SK-N-SH (cell line): ENCODE data around the gene MCRIP2.

ENCODE experiments used
- CTCF ChIP-seq: fragments of 200-600 bp; sonication (generic); IDR thresholded peaks from 2 replicates; pipeline ENCODE4 v1.6.1; 2017; ENCODE audit warnings: antibody characterized with exemption, mild to moderate bottlenecking, moderate library complexity
- EP300 ChIP-seq, 2 experiments: IDR thresholded peaks; 2 replicates each; pipeline versions ENCODE4 v1.4.0 to v1.6.1; 2012; ENCODE audit warnings: borderline replicate concordance in 1 of 2, low read depth in 1 of 2, low read length in 1 of 2
- EZH2phosphoT487 ChIP-seq: fragments of 200-600 bp; sonication (generic); IDR thresholded peaks from 2 replicates; pipeline ENCODE4 v1.6.1; 2017; ENCODE audit warnings: low read depth, mixed run types, mild to moderate bottlenecking, antibody characterized with exemption, moderate library complexity, borderline replicate concordance
- POLR2AphosphoS5 ChIP-seq: IDR thresholded peaks from 2 replicates; pipeline ENCODE4 v1.6.1; 2012; ENCODE audit warnings: low read depth, low read length
- RFX5 ChIP-seq: IDR thresholded peaks from 2 replicates; pipeline ENCODE4 v1.6.1; 2012; ENCODE audit warnings: mild to moderate bottlenecking, improper control_type of control experiment, low read length
- YY1 ChIP-seq: IDR thresholded peaks from 2 replicates; pipeline ENCODE4 v1.4.0; 2012; ENCODE audit warnings: low read depth, mild to moderate bottlenecking
- TF ChIP-seq, protein P1 (sequence below): fragments of 150-350 bp; IDR thresholded peaks from 2 replicates; pipeline ENCODE4 v1.6.1; 2017; ENCODE audit warnings: antibody characterized with exemption, low read length, low read depth, borderline replicate concordance

- TF ChIP-seq POLR2AphosphoS5 (no peak), CTCF (no peak), YY1 (no peak), EZH2phosphoT487 (no peak), RFX5 (no peak), EP300 (IDR thresholded peaks at IDR 0.05; ENCODE audit: borderline replicate concordance in 1 of 2, low read depth in 1 of 2, low read length in 1 of 2) (no peak)
- TF ChIP-seq, protein P1, sequence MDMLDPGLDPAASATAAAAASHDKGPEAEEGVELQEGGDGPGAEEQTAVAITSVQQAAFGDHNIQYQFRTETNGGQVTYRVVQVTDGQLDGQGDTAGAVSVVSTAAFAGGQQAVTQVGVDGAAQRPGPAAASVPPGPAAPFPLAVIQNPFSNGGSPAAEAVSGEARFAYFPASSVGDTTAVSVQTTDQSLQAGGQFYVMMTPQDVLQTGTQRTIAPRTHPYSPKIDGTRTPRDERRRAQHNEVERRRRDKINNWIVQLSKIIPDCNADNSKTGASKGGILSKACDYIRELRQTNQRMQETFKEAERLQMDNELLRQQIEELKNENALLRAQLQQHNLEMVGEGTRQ = no peak
Observed at GRCh38 chr16:595094-595528, 46.5 kb upstream of the MCRIP2 start.
